Type B pancreatic cell (in vitro differentiated cells): ENCODE results near the gene PDX1. TPM values are rescaled to one million over a fixed set of nuclear protein-coding genes. Genes with fewer than 3 reads are reported as not detected.
"Not testable (repeated sequence)": the region's sequence is repeated elsewhere in the genome, so short reads cannot be mapped to it uniquely, and the experiment has no call there.

Experiments used
- DNase-seq: peaks from one replicate; pipeline ENCODE4 v3.0.0; 2021; ENCODE audit warnings: mixed read lengths; ENCODE audit not compliant: unreplicated experiment; ENCODE audit errors: extremely low spot score
- H3K27ac Mint-ChIP-seq: 2 replicates; pipeline ENCODE4 v1.8.0; 2021; ENCODE audit warnings: mild to moderate bottlenecking, mixed read lengths
- H3K27me3 Mint-ChIP-seq: 2 replicates; pipeline ENCODE4 v1.8.0; 2021; ENCODE audit warnings: mixed read lengths
- H3K36me3 Mint-ChIP-seq: 2 replicates; pipeline ENCODE4 v1.8.0; 2021; ENCODE audit warnings: mixed read lengths
- H3K4me1 Mint-ChIP-seq: one replicate; pipeline ENCODE4 v1.8.0; 2021; ENCODE audit warnings: mixed read lengths; ENCODE audit not compliant: unreplicated experiment
- H3K4me3 Mint-ChIP-seq: 2 replicates; pipeline ENCODE4 v1.8.0; 2021; ENCODE audit warnings: mild to moderate bottlenecking, mixed read lengths
- H3K9me3 Mint-ChIP-seq: 2 replicates; pipeline ENCODE4 v1.8.0; 2021; ENCODE audit warnings: mixed read lengths
- CTCF ChIP-seq: fragments of 200-600 bp; sonication (generic); conservative IDR thresholded peaks from 2 replicates; pipeline ENCODE4 v1.5.0; 2021; ENCODE audit warnings: antibody characterized with exemption, mild to moderate bottlenecking
- total RNA-seq: library from RNA; stranded (reverse); gene quantifications from 2 replicates; pipeline ENCODE4 v1.2.1, GENCODE V29; 2021; ENCODE audit warnings: low replicate concordance

The PDX1 gene
- total RNA-seq, 1 donor from 2014 or later: 7.1 TPM

- Mint-ChIP-seq H3K9me3 (no peaks in the 10 kb centered on the region), H3K27ac (peak overlapping the region; percentile 86), H3K4me1 (peaks cover 10% of the 10 kb centered on the region), H3K4me3 (peak overlapping the region; percentile 59), H3K36me3 (no peaks in the 10 kb centered on the region), H3K27me3 (peaks cover 98% of the 10 kb centered on the region)
- peak; percentile 40 for DNase-seq
- TF ChIP-seq CTCF: no peak
Measured at GRCh38 chr13:27962128-27962841, 42.5 kb downstream of the PDX1 start.

GRCh38 chr13:27962982-27963381 is 43.2 kb downstream of the PDX1 start:
- Mint-ChIP-seq H3K4me1 (peaks cover 17% of the 10 kb centered on the region), H3K27ac (no peak overlapping the region), H3K36me3 (no peaks in the 10 kb centered on the region), H3K27me3 (peaks cover 98% of the 10 kb centered on the region), H3K9me3 (no peaks in the 10 kb centered on the region), H3K4me3 (no peak overlapping the region)
- no peak for TF ChIP-seq CTCF
- DNase-seq: peak; percentile 36

GRCh38 chr13:27963491-27963890 is 43.7 kb downstream of the PDX1 start:
- no peak for TF ChIP-seq CTCF
- H3K27ac Mint-ChIP-seq: peak overlapping the region; percentile 65
- no peaks in the 10 kb centered on the region for H3K36me3 Mint-ChIP-seq
- DNase-seq: no peak
- peaks cover 18% of the 10 kb centered on the region for H3K4me1 Mint-ChIP-seq
- H3K9me3 Mint-ChIP-seq: no peaks in the 10 kb centered on the region
- no peak overlapping the region for H3K4me3 Mint-ChIP-seq
- H3K27me3 Mint-ChIP-seq: peaks cover 97% of the 10 kb centered on the region

GRCh38 chr13:27964206-27964605 is 44.4 kb downstream of the PDX1 start:
- peaks cover 95% of the 10 kb centered on the region for H3K27me3 Mint-ChIP-seq
- DNase-seq: not testable (repeated sequence)

GRCh38 chr13:27964741-27965323 is 45.0 kb downstream of the PDX1 start:
- Mint-ChIP-seq H3K36me3 (no peaks in the 10 kb centered on the region), H3K27me3 (peaks cover 95% of the 10 kb centered on the region), H3K4me3 (peak overlapping the region; percentile 22), H3K27ac (no peak overlapping the region), H3K9me3 (no peaks in the 10 kb centered on the region), H3K4me1 (peaks cover 18% of the 10 kb centered on the region)
- no peak for TF ChIP-seq CTCF
- DNase-seq: no peak

More at GRCh38 chr13:27964206-27964605, 44.4 kb downstream of the PDX1 start:
- not testable (repeated sequence) for H3K4me3 Mint-ChIP-seq, H3K9me3 Mint-ChIP-seq, H3K27ac Mint-ChIP-seq, H3K36me3 Mint-ChIP-seq
- H3K4me1 Mint-ChIP-seq: peaks cover 18% of the 10 kb centered on the region

- H3K27me3 Mint-ChIP-seq: peaks cover 95% of the 10 kb centered on the region
- H3K4me1 Mint-ChIP-seq: peaks cover 18% of the 10 kb centered on the region
- peak overlapping the region; percentile 58 for H3K27ac Mint-ChIP-seq
- peak overlapping the region; percentile 82 for H3K4me3 Mint-ChIP-seq
- no peaks in the 10 kb centered on the region for H3K9me3 Mint-ChIP-seq
- no peak for TF ChIP-seq CTCF
- no peak for DNase-seq
- no peaks in the 10 kb centered on the region for H3K36me3 Mint-ChIP-seq
Measured at GRCh38 chr13:27965343-27965739, 45.5 kb downstream of the PDX1 start.
